Activated B cell treated with CpG ODN at 0.5 μM for 24 hours (primary cell): ENCODE measurements around the gene MIGA2. TPM values are rescaled to one million over a fixed set of nuclear protein-coding genes. Genes with fewer than 3 reads are reported as not detected.

Experiments
- ATAC-seq: fragments of 200-7000 bp; cut with Tn5 transposase; one replicate; pipeline ENCODE4 v1.10.0; 2021; ENCODE audit warnings: low read depth, mild to moderate bottlenecking, moderate library complexity
- CTCF ChIA-PET: fragments of 350-600 bp; sonication (Branson Sonifier 250); formaldehyde crosslinking; loops from one replicate; lab custom pipeline; 2021; ENCODE audit warnings: antibody characterized with exemption; lab: Charles Lee
- POLR2A ChIA-PET: fragments of 350-600 bp; sonication (Branson Sonifier 250); formaldehyde crosslinking; loops from one replicate; lab custom pipeline; 2021; ENCODE audit warnings: antibody characterized with exemption; lab: Charles Lee
- DNase-seq: peaks from one replicate; pipeline ENCODE4 v3.0.0; 2022
- H3K27ac Mint-ChIP-seq: one replicate; pipeline ENCODE4 v1.8.0; 2020; ENCODE audit warnings: mixed read lengths
- H3K27me3 Mint-ChIP-seq: one replicate; pipeline ENCODE4 v1.8.0; 2021; ENCODE audit warnings: mixed read lengths
- H3K36me3 Mint-ChIP-seq: one replicate; pipeline ENCODE4 v1.8.0; 2021; ENCODE audit warnings: low read depth, mixed read lengths
- H3K4me1 Mint-ChIP-seq: one replicate; pipeline ENCODE4 v1.8.0; 2021; ENCODE audit warnings: mixed read lengths
- H3K4me3 Mint-ChIP-seq: one replicate; pipeline ENCODE4 v1.8.0; 2020; ENCODE audit warnings: mild to moderate bottlenecking, mixed read lengths
- H3K9me3 Mint-ChIP-seq: one replicate; pipeline ENCODE4 v1.8.0; 2020; ENCODE audit warnings: mixed read lengths
- intact Hi-C: fragments of 100-400 bp; cut with micrococcal nuclease; formaldehyde crosslinking; loops from one replicate; pipeline ENCODE4 v1.15.1; 2024
- total RNA-seq: library from RNA; stranded (reverse); gene quantifications from 2 replicates; pipeline ENCODE4 v1.2.3, GENCODE V29; 2022
- TF ChIP-seq, protein P1 (sequence below): fragments of 200-600 bp; IDR thresholded peaks from one replicate; pipeline ENCODE4 v1.8.0; 2022; ENCODE audit warnings: antibody characterized with exemption, mild to moderate bottlenecking

Gene MIGA2
- total RNA-seq, 1 donor from 2014 or later, result 50.0 TPM

DNA sequence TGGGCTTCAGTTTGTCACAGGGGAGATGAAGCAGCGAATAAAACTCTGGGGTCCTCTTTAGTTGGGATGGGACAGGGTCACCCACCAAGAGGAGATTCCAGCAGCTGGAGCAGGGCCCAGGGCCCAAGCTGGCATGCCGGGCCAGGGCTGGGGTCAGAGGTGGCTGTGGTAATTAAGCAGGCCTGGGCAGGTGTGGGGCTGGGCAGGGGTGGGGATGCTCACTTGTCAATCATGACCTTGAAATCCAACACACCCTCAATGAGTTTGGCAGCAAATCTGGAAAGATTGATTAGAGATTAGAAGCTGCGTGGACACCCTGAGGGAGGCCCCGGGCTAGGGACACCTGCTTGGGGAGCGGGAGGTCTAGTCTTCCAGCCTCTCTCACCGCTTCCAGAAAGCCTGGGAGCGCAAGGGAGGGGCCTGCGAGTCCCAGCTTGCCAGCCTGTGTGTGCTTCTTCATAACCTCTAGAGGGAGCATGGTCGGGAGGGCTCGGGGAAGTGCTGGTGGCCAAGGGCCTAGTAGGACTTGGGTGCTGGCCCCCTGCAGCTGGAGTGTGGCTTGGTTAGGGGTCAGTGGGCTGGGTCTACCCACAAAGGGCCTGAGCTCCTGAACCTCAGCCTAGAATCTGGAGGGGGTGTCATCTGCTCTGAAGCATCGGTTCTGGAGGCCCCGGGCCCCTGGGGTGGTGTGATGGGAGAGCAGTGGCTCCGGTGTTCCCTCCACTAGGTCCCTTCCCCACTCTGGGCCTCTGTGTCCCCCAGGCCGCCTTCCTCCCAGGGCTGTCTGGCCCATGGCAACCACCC lies 66.6 kb downstream of the MIGA2 start:
- ATAC-seq, result peak; percentile 65
- ChIA-PET CTCF (no interaction called here), POLR2A (interaction anchor here (1.1 kb wide), 1 partner anchor 22 kb away, joined by 3 read pairs; the partner anchor contains the start of gene DOLPP1)
- no peak for DNase-seq
- Mint-ChIP-seq H3K9me3 (no peaks in the 10 kb centered on the region), H3K27ac (no peak overlapping the region), H3K36me3 (no peaks in the 10 kb centered on the region), H3K4me3 (no peak overlapping the region), H3K27me3 (no peaks in the 10 kb centered on the region), H3K4me1 (no peaks in the 10 kb centered on the region)
- intact Hi-C loops, result no loop called here
- TF ChIP-seq, protein P1, sequence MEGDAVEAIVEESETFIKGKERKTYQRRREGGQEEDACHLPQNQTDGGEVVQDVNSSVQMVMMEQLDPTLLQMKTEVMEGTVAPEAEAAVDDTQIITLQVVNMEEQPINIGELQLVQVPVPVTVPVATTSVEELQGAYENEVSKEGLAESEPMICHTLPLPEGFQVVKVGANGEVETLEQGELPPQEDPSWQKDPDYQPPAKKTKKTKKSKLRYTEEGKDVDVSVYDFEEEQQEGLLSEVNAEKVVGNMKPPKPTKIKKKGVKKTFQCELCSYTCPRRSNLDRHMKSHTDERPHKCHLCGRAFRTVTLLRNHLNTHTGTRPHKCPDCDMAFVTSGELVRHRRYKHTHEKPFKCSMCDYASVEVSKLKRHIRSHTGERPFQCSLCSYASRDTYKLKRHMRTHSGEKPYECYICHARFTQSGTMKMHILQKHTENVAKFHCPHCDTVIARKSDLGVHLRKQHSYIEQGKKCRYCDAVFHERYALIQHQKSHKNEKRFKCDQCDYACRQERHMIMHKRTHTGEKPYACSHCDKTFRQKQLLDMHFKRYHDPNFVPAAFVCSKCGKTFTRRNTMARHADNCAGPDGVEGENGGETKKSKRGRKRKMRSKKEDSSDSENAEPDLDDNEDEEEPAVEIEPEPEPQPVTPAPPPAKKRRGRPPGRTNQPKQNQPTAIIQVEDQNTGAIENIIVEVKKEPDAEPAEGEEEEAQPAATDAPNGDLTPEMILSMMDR, result no peak

DNA sequence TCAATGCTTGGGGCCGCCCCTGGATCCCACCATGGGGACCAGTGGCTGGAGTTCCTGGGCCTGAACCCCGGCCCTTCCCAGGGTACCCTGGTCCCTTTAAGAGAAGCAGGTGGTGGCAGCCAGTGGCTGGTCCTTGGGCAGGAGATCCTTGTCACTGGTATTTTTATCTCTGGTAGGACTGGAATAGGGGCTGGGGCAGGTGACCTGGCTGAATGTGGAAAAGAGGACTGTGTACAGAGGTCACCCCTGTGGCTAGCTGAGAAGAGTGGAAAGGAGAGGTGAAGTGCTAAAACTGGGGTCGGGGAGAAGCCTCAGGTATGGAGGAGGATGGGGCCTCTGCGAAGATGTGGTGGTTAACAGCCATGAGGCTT lies 67.2 kb downstream of the MIGA2 start:
- intact Hi-C loops, result no loop called here
- H3K27me3 Mint-ChIP-seq, result no peaks in the 10 kb centered on the region
- no peaks in the 10 kb centered on the region for H3K36me3 Mint-ChIP-seq
- TF ChIP-seq, protein P1, result no peak
- DNase-seq (no peak), ATAC-seq (no peak)
- POLR2A ChIA-PET, result interaction anchor here (1.1 kb wide), 1 partner anchor 22 kb away, joined by 3 read pairs; the partner anchor contains the start of gene DOLPP1
- no peaks in the 10 kb centered on the region for H3K9me3 Mint-ChIP-seq
- CTCF ChIA-PET, result no interaction called here
- H3K4me3 Mint-ChIP-seq, result no peak overlapping the region
- H3K4me1 Mint-ChIP-seq, result no peaks in the 10 kb centered on the region
- no peak overlapping the region for H3K27ac Mint-ChIP-seq

DNA sequence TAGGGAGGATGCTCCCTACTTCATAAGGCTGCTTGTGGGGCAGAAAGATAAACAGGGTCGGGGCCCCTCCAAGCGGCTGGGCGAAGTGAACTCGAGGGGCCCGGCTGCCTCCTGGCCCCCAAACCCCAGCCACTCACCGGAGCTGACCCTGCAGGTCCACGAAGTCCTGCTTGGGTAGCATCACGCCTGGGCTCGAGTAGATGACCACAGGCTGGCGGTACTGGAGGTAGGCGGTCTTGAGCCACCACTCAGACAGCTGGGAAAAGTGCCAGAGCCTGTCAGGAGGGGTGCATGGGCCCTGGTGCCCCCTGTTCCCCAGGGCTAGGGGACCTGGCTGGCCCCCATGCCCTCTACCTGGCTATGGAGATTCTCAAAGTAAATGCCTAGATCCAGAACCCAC lies 67.6 kb downstream of the MIGA2 start:
- ChIA-PET POLR2A (no interaction called here), CTCF (no interaction called here)
- no peaks in the 10 kb centered on the region for H3K27me3 Mint-ChIP-seq
- H3K4me3 Mint-ChIP-seq, result no peak overlapping the region
- intact Hi-C loops, result no loop called here
- ATAC-seq, result no peak
- H3K27ac Mint-ChIP-seq, result no peak overlapping the region
- TF ChIP-seq, protein P1, result no peak
- H3K9me3 Mint-ChIP-seq, result no peaks in the 10 kb centered on the region
- H3K4me1 Mint-ChIP-seq, result no peaks in the 10 kb centered on the region
- DNase-seq, result no peak
- H3K36me3 Mint-ChIP-seq, result no peaks in the 10 kb centered on the region

DNA sequence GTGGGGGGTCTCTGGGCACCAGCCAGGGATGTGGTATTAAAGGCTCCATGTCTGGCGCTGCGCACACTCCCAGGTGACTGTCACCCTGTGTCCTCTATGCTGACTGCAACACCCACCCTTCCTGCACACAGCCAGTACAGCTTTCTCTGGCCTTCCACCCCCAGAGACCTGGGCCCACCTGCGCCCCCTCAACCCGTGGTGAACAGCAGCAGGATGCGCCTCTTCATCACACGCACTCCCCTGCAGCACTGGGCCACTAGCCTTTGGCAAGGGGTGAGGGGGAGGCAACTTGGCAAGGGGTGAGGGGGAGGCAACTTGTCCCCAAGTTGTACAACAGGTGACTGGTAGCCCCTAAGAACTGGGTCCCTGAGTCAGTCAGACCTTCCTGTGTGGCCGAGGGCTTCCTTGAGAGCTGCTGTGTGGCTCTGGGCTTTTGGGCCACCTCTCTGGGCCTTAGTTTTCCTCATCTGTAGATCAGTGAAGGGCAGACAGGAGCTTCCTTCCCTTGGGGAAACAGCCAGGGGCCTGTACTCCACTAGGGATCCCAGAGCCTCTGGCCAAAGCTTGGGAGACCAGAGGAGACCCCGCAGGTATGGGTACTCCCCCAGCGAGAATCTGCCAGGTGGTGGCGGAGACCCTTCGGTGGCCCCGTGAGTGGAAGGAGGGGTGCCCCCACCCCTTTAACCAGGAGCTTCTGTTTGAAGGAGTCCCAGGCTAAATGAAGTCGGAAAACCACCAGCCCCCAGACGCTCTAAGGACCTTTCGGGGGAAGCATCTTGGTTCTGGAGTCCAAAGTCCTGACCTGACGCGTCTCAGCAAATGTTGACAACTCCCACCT lies 69.7 kb downstream of the MIGA2 start:
- TF ChIP-seq, protein P1, result no peak
- no peak overlapping the region for H3K4me3 Mint-ChIP-seq
- DNase-seq, result no peak
- H3K27me3 Mint-ChIP-seq, result no peaks in the 10 kb centered on the region
- H3K27ac Mint-ChIP-seq, result no peak overlapping the region
- H3K9me3 Mint-ChIP-seq, result no peaks in the 10 kb centered on the region
- intact Hi-C loops, result no loop called here
- ATAC-seq, result no peak
- peaks cover 3% of the 10 kb centered on the region for H3K36me3 Mint-ChIP-seq
- H3K4me1 Mint-ChIP-seq, result peaks cover 7% of the 10 kb centered on the region
- POLR2A ChIA-PET, result no interaction called here
- CTCF ChIA-PET, result no interaction called here

DNA sequence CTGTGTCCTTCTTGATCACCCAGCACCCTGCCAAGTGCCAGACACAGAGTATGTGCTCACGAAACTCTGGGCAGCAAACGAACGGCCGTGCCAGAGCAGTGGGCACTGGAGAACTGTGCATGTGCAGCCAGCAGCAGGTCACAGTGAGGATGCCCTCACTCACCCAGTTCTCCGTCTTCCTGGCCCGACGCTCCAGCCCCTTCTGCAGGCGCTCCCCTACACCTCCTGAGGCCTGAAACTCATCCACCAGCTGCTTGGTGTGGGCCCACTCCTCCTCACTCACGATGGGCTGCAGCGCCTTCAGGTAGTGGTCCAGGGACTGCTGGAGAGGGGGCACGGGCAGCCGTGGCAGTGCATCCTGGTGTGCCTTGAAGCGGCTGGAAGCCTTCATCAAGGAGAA lies 71.2 kb downstream of the MIGA2 start:
- Mint-ChIP-seq H3K9me3 (no peaks in the 10 kb centered on the region), H3K4me3 (no peak overlapping the region), H3K36me3 (peaks cover 4% of the 10 kb centered on the region), H3K27me3 (no peaks in the 10 kb centered on the region), H3K4me1 (peaks cover 16% of the 10 kb centered on the region), H3K27ac (no peak overlapping the region)
- intact Hi-C loops, result no loop called here
- TF ChIP-seq, protein P1, result no peak
- ChIA-PET CTCF (no interaction called here), POLR2A (no interaction called here)
- DNase-seq (no peak), ATAC-seq (no peak)
